Measurements from ENCODE around the gene ADORA2B. TPM values are rescaled to one million over a fixed set of nuclear protein-coding genes. Genes with fewer than 3 reads are reported as not detected.
A peak's percentile ranks its signal among the peaks of the same experiment; 100 is the strongest.

ADORA2B gene
- total and polyA plus RNA-seq, 2 of the 4 experiments (the other 2 are of a cell fraction) = 5.2 to 5.5 TPM

DNA sequence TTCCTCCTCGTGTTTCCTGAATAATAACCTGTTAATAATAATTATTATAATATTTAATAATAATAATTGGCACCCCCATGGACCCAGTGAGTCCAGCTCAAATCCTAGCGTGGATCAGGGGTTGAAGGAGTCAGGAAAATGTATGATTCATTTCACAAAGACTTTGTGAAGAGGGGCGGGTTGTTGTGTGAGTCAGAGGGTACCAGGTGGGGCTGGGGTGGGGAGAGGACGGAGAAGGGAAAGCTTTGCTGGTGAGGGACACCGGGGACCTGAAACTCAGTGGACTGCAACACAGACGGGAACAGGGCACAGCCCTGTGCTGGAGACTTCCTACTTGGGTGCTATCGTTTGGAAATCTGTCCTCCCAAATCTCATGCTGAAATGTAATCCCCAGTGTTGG is 3.1 kb upstream of the ADORA2B start:
- TF ChIP-seq MAFK (IDR thresholded peaks at IDR 0.05; ENCODE audit: low read depth, low read length) = no peak
- TF ChIP-seq, protein P1, sequence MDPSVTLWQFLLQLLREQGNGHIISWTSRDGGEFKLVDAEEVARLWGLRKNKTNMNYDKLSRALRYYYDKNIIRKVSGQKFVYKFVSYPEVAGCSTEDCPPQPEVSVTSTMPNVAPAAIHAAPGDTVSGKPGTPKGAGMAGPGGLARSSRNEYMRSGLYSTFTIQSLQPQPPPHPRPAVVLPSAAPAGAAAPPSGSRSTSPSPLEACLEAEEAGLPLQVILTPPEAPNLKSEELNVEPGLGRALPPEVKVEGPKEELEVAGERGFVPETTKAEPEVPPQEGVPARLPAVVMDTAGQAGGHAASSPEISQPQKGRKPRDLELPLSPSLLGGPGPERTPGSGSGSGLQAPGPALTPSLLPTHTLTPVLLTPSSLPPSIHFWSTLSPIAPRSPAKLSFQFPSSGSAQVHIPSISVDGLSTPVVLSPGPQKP (IDR thresholded peaks at IDR 0.05; ENCODE audit: borderline replicate concordance, low read depth, low read length) = no peak
- TF ChIP-seq RAD21 (IDR thresholded peaks at IDR 0.05; ENCODE audit: low read length) = no peak
- ChIA-PET CTCF (interaction anchor here (0.8 kb wide), 1 partner anchor 58 kb away, joined by 3 read pairs; no protein-coding TSS in a partner anchor), POLR2A (ENCODE audit: unreplicated experiment) (no interaction called here)
- DNase-seq = no peak
- H3K4me2 ChIP-seq (ENCODE audit: low read depth, low read length) = no peak overlapping the region
- no peak overlapping the region for H3K18ac ChIP-seq (ENCODE audit: low read depth, low read length)
- H4K8ac ChIP-seq (ENCODE audit: low read depth in 2 of 2, low read length in 2 of 2) = 0 out of 4 replicates have a peak overlapping the region, but pooled peaks of 1 of the 2 experiments have one; percentile 20
- no peak overlapping the region for H3K14ac ChIP-seq (replicated peaks; ENCODE audit: low read depth, low read length)
- ATAC-seq (ENCODE audit: low read depth) = no peak
- WGBS, 2 experiments (ENCODE audit: extremely low coverage in 2 of 2, insufficient read length in 1 of 2) = 60% methylated on average over 1 of the region's 7 CpGs; no CpG with 5 or more reads in 1 of the 2 experiments
- BruUV-seq (replicated peaks) = no TSS peak
- no peak overlapping the region for H3K4me3 ChIP-seq (ENCODE audit: insufficient read depth, low read depth, low read length)
- H4K91ac ChIP-seq (ENCODE audit: insufficient read depth, low read depth, low read length) = no peak overlapping the region
- dilution Hi-C loops (cut with HindIII; ENCODE audit: low sequenced_read_pairs, unreplicated experiment) = no loop called here
- H3K79me1 ChIP-seq (ENCODE audit: low read depth in 1 of 2, low read length in 2 of 2) = peaks cover 4 to 13% of the 10 kb centered on the region in 2 experiments
- no peaks in the 10 kb centered on the region for H3K9me3 ChIP-seq (ENCODE audit: control insufficient read depth, insufficient read depth, low read length)
- no peaks in the 10 kb centered on the region for H3K27me3 ChIP-seq (ENCODE audit: control insufficient read depth, insufficient read depth, low read length)
- no peak overlapping the region for H2BK15ac ChIP-seq (ENCODE audit: low read depth, low read length)
- no peaks in the 10 kb centered on the region for H4K20me1 ChIP-seq (ENCODE audit: insufficient read depth, low read length)
- H3K4ac ChIP-seq (ENCODE audit: low read depth, low read length) = peak overlapping the region; percentile 1; the same call in 1 of the 2 replicates
- H2BK5ac ChIP-seq (ENCODE audit: low read depth, low read length, poor library complexity, severe bottlenecking) = no peak overlapping the region
- H2BK20ac ChIP-seq (ENCODE audit: low read depth, low read length) = peak overlapping the region; percentile 25; the same call in 1 of the 2 replicates
- in situ Hi-C loops (cut with MboI; ENCODE audit: low sequenced_read_pairs) = no loop called here
- no peak overlapping the region for H3K56ac ChIP-seq (ENCODE audit: extremely low read depth, insufficient read depth, low read length)
- H2AFZ ChIP-seq (replicated peaks; ENCODE audit: low read length, poor library complexity) = no peak overlapping the region
- H3K9me1 ChIP-seq (ENCODE audit: insufficient read depth, low read length) = 0 out of 2 replicates have a peak, but pooled peaks cover 7% of the 10 kb centered on the region
- H3K23ac ChIP-seq (ENCODE audit: low read depth, low read length) = no peak overlapping the region
- no peak overlapping the region for H3K9ac ChIP-seq (ENCODE audit: low read depth, low read length)
- H2BK120ac ChIP-seq (ENCODE audit: low read depth, low read length) = no peak overlapping the region
- H3K27ac ChIP-seq (ENCODE audit: insufficient read depth, low read length) = no peak overlapping the region
- no peaks in the 10 kb centered on the region for H3K36me3 ChIP-seq (ENCODE audit: control insufficient read depth, insufficient read depth, low read length)
- H2AK9ac ChIP-seq (replicated peaks; ENCODE audit: low read depth, low read length, poor library complexity) = peak overlapping the region; percentile 5
- H2AK5ac ChIP-seq (ENCODE audit: low read depth, low read length) = no peak overlapping the region
- intact Hi-C loops (cut with micrococcal nuclease) = no loop called here
- no peak overlapping the region for H4K5ac ChIP-seq (ENCODE audit: low read depth, low read length)
- peaks cover 9% of the 10 kb centered on the region for H3K4me1 ChIP-seq (ENCODE audit: control insufficient read depth, insufficient read depth, low read length)

All from IMR-90 (cell line).